Astrocyte of the spinal cord (primary cell): ENCODE measurements around the gene IL6ST.

Experiments used
- DNase-seq: peaks from one replicate; pipeline ENCODE4 v3.0.0; 2011; ENCODE audit warnings: low read depth, low spot score
- H3K4me3 ChIP-seq: 2 replicates; pipeline ENCODE4 v1.5.1; 2011; ENCODE audit warnings: low read depth, mild to moderate bottlenecking, low read length, moderate library complexity
- CTCF ChIP-seq: IDR thresholded peaks from 2 replicates; pipeline ENCODE4 v1.5.1; 2012; ENCODE audit warnings: low read depth, mild to moderate bottlenecking, low read length, inconsistent platforms
- in situ Hi-C: cut with HindIII; loops from 2 replicates; pipeline ENCODE4 v1.10.0; 2017; ENCODE audit warnings: low sequenced_read_pairs

Gene IL6ST

GRCh38 chr5:55897206-55897894 is 97.4 kb downstream of the IL6ST start:
- in situ Hi-C loops, result no loop called here

GRCh38 chr5:55896663-55897062 is 98.1 kb downstream of the IL6ST start:
- H3K4me3 ChIP-seq, result no peak overlapping the region
- DNase-seq, result no peak
- in situ Hi-C loops, result no loop called here
- TF ChIP-seq CTCF, result no peak

More at GRCh38 chr5:55897206-55897894, 97.4 kb downstream of the IL6ST start:
- H3K4me3 ChIP-seq, result no peak overlapping the region
- no peak for TF ChIP-seq CTCF
- peak; percentile 10 for DNase-seq

- no peak overlapping the region for H3K4me3 ChIP-seq
- no peak for TF ChIP-seq CTCF
- in situ Hi-C loops, result no loop called here
- DNase-seq, result no peak
These were observed 98.5 kb downstream of the IL6ST start for GRCh38 chr5:55896238-55896637.

- H3K4me3 ChIP-seq, result no peak overlapping the region
- no peak for DNase-seq
- TF ChIP-seq CTCF, result no peak
- in situ Hi-C loops, result no loop called here
These were observed 99.4 kb downstream of the IL6ST start for GRCh38 chr5:55895346-55895745.

- in situ Hi-C loops, result no loop called here
- DNase-seq, result peak; percentile 16
- no peak overlapping the region for H3K4me3 ChIP-seq
- no peak for TF ChIP-seq CTCF
These were observed 100.6 kb downstream of the IL6ST start for GRCh38 chr5:55894135-55894534.

- no peak for DNase-seq
- no peak overlapping the region for H3K4me3 ChIP-seq
- in situ Hi-C loops, result no loop called here
- TF ChIP-seq CTCF, result no peak
These were observed 102.3 kb downstream of the IL6ST start for GRCh38 chr5:55892479-55892878.
